Psoas muscle (tissue), 8 donors: ENCODE data around the gene MYPN. TPM values are rescaled to one million over a fixed set of nuclear protein-coding genes. Genes with fewer than 3 reads are reported as not detected.

Source experiments
- ATAC-seq, 4 donors: fragments of 200-7000 bp; cut with Tn5 transposase; one replicate each; pipeline ENCODE4 v1.9.1; 2020; ENCODE audit warnings: moderate library complexity in 3 of 4, mild to moderate bottlenecking in 2 of 4
- DNase-seq, 2 donors: peaks; one replicate each; pipeline ENCODE4 v3.0.0-alpha.2; 2020
- H3K27ac ChIP-seq: fragments of 200-600 bp; one replicate; pipeline ENCODE4 v1.8.0; 2022
- H3K27me3 ChIP-seq, 3 donors: fragments of 200-600 bp in 1 of 3; one replicate each; pipeline versions ENCODE4 v1.6.1 to v1.8.0; 2013 to 2022; ENCODE audit warnings: low read length in 2 of 3, mild to moderate bottlenecking in 2 of 3, moderate library complexity in 1 of 3; ENCODE audit not compliant: insufficient read depth in 3 of 3
- H3K36me3 ChIP-seq, 2 donors: fragments of 200-600 bp in 1 of 2; one replicate each; pipeline versions ENCODE4 v1.6.1 to v1.8.0; 2013 to 2022; ENCODE audit warnings: low read depth in 1 of 2, mild to moderate bottlenecking in 1 of 2, moderate library complexity in 1 of 2; ENCODE audit not compliant: insufficient read depth in 1 of 2
- H3K4me1 ChIP-seq: fragments of 200-600 bp; one replicate; pipeline ENCODE4 v1.8.0; 2022
- H3K4me3 ChIP-seq: fragments of 200-600 bp; one replicate; pipeline ENCODE4 v1.8.0; 2022; ENCODE audit warnings: mild to moderate bottlenecking
- H3K9me3 ChIP-seq: fragments of 200-600 bp; one replicate; pipeline ENCODE4 v1.8.0; 2022
- CTCF ChIP-seq: fragments of 200-600 bp; IDR thresholded peaks from one replicate; pipeline ENCODE4 v1.8.0; 2022; ENCODE audit warnings: antibody characterized with exemption
- WGBS, 3 donors: extraction: QIAGEN DNeasy Blood & Tissue Kit; methylation state at CpG; one replicate each; pipeline versions ENCODE4 v1.1.6 to v1.1.7; 2013; 5-methylcytosine and 5-hydroxymethylcytosine counted together
- intact Hi-C, 2 donors: fragments of 100-400 bp; cut with DNase I; formaldehyde crosslinking; loops; one replicate each; pipeline versions ENCODE4 v1.11.0 to v1.14.2; 2022
- polyA plus RNA-seq, 3 donors: library from polyadenylated mRNA; stranded (reverse); fragments of 200-250 nt; gene quantifications; one replicate each; pipeline ENCODE4 v1.2.3, GENCODE V29; 2013
- total RNA-seq, 4 donors: library from RNA; stranded (reverse); fragmentation: NEBNext Ultra II Directional in 2 of 4; extraction: Animal tissue kit (Norgen Biotek cat#: 25700) in 2 of 4; gene quantifications; one replicate each; pipeline versions ENCODE4 v1.2.1 to v1.2.4, GENCODE V29; 2021 to 2023
- donor health status: healthy with polysubstance abuse.
- donor health status: DM: no; HTN: no; CAD: no; lungs with moderate emphysema.
- donor health status: Bipolar disorder and iron deficiency.
- donor health status: healthy.
- donor health status: DM: yes; HTN: yes; CAD: no.
- donor health status: DM: no; HTN: no; CAD: no.
- donor health status: DM: no; HTN: no; CAD: no.
- donor health status: DM: yes; HTN: yes; CAD: no.

Gene MYPN
- total and polyA plus RNA-seq, 7 donors = 24.3 to 376 (median 216) TPM

GRCh38 chr10:68196701-68197100 is 87.4 kb downstream of the MYPN start:
- WGBS, 3 donors = 24 to 28% (median 25%) methylated on average over 3 of the region's 3 CpGs
- DNase-seq (no peak), ATAC-seq (no peak)
- H3K36me3 ChIP-seq = peaks cover 4 to 82% of the 10 kb centered on the region in 2 donors
- H3K4me3 ChIP-seq = no peak overlapping the region
- no peaks in the 10 kb centered on the region for H3K9me3 ChIP-seq
- intact Hi-C loops = no loop called here
- no peak for TF ChIP-seq CTCF
- H3K4me1 ChIP-seq = peaks cover 17% of the 10 kb centered on the region
- H3K27me3 ChIP-seq = no peaks in the 10 kb centered on the region
- peak overlapping the region; percentile 56 for H3K27ac ChIP-seq

- DNase-seq (no peak), ATAC-seq (peak; percentile 33 to 59 (median 40))
- no peaks in the 10 kb centered on the region for H3K4me1 ChIP-seq
- 30 to 44% (median 42%) methylated on average over 5 of the region's 5 CpGs for WGBS, 3 donors
- no peaks in the 10 kb centered on the region for H3K27me3 ChIP-seq
- peaks cover 7 to 99% of the 10 kb centered on the region in 2 donors for H3K36me3 ChIP-seq
- H3K4me3 ChIP-seq = no peak overlapping the region
- intact Hi-C loops = no loop called here
- H3K9me3 ChIP-seq = no peaks in the 10 kb centered on the region
- H3K27ac ChIP-seq = no peak overlapping the region
- TF ChIP-seq CTCF = no peak
These were observed 93.7 kb downstream of the MYPN start for GRCh38 chr10:68202960-68203353.

DNA sequence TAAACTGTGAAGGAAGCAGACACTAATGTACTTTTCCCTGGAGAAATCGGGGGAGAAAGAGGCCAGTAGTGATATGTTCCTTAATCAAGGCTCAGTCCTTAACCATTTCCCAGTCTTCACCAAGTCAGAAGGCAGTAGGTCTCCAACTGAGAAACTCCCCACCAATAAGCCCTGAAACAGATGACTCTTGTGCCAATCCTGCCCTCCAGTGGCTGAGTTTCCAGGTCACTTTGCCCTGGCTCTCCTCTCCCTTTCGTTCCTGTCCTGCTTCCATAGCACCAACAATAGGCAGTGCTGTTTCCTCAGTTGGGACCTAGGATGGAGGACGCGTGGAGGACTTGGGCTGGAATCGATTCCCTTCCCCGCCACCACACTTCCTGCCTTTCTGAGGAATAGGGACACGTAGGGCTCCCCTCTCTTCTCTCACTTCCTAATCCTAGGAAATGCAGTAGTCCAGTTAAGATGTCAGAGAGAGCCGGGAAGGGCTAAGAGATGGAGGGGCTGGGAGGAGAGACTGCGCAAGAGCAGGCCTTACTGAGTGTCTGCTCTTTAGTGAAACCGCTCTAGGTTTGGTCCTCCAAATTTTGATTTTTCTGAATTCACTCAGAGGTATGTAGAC is 99.2 kb downstream of the MYPN start:
- Histone ChIP-seq H3K36me3 (peaks cover 11 to 100% of the 10 kb centered on the region in 2 donors), H3K9me3 (no peaks in the 10 kb centered on the region), H3K4me1 (peaks cover 8% of the 10 kb centered on the region), H3K27ac (no peak overlapping the region), H3K4me3 (no peak overlapping the region), H3K27me3 (no peaks in the 10 kb centered on the region)
- DNase-seq = no peak
- WGBS, 3 donors = 52 to 62% (median 62%) methylated on average over 10 of the region's 10 CpGs
- intact Hi-C loops = no loop called here
- peak in 2 of 4 donors; percentile 14 to 15 for ATAC-seq
- TF ChIP-seq CTCF = peak; percentile 13

- Histone ChIP-seq H3K9me3 (no peaks in the 10 kb centered on the region), H3K4me3 (no peak overlapping the region), H3K27ac (no peak overlapping the region), H3K27me3 (no peaks in the 10 kb centered on the region), H3K4me1 (peaks cover 8% of the 10 kb centered on the region), H3K36me3 (peaks cover 7 to 99% of the 10 kb centered on the region in 2 donors)
- ATAC-seq (peak in 2 of 4 donors; percentile 31 to 43), DNase-seq (no peak)
- TF ChIP-seq CTCF = no peak
- WGBS, 3 donors = 81 to 94% (median 88%) methylated on average over 1 of the region's 1 CpG
- intact Hi-C loops = loop anchor here in 1 of 2 donors (5.0 kb wide), 1 partner anchor 91 kb away; no protein-coding TSS in a partner anchor
These were observed 102.4 kb downstream of the MYPN start for GRCh38 chr10:68211669-68212068.
